Measurements from ENCODE around the gene CCM2.

CCM2 gene

DNA sequence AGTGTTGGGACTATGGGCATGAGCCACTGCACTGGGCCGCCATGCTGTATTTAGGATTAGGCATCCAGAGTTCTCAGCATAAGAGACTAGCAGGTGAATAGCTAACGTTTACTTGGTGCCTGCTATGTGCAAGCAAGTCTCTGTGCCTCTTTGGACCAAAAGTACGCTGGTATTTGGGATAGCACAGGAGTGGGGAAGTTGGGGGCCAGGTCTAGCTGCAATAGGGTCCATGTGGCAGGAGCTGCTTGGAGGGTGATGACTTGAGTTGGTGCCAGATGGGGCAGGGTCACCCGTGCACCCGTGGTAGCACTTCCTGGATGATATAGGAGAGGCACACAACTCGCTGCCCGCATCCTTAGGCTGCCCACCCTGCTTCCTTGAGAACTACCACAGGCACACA lies 66.4 kb downstream of the CCM2 start:
- TF ChIP-seq, protein P1, sequence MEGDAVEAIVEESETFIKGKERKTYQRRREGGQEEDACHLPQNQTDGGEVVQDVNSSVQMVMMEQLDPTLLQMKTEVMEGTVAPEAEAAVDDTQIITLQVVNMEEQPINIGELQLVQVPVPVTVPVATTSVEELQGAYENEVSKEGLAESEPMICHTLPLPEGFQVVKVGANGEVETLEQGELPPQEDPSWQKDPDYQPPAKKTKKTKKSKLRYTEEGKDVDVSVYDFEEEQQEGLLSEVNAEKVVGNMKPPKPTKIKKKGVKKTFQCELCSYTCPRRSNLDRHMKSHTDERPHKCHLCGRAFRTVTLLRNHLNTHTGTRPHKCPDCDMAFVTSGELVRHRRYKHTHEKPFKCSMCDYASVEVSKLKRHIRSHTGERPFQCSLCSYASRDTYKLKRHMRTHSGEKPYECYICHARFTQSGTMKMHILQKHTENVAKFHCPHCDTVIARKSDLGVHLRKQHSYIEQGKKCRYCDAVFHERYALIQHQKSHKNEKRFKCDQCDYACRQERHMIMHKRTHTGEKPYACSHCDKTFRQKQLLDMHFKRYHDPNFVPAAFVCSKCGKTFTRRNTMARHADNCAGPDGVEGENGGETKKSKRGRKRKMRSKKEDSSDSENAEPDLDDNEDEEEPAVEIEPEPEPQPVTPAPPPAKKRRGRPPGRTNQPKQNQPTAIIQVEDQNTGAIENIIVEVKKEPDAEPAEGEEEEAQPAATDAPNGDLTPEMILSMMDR (IDR thresholded peaks at IDR 0.05; ENCODE audit: poor library complexity, severe bottlenecking), result no peak
- H3K4me3 ChIP-seq (ENCODE audit: severe bottlenecking), result no peak overlapping the region
- ATAC-seq (ENCODE audit: low read depth) (no peak), DNase-seq (ENCODE audit: low spot score) (no peak)
- H3K36me3 ChIP-seq (ENCODE audit: low read depth), result peaks cover 34% of the 10 kb centered on the region
- no peaks in the 10 kb centered on the region for H3K9me3 ChIP-seq (ENCODE audit: severe bottlenecking)
- H3K4me1 ChIP-seq (ENCODE audit: insufficient read depth, poor library complexity, severe bottlenecking), result no peaks in the 10 kb centered on the region
- H3K27ac ChIP-seq (ENCODE audit: poor library complexity, severe bottlenecking), result no peak overlapping the region
- no peaks in the 10 kb centered on the region for H3K27me3 ChIP-seq (ENCODE audit: insufficient read depth, poor library complexity, severe bottlenecking)

DNA sequence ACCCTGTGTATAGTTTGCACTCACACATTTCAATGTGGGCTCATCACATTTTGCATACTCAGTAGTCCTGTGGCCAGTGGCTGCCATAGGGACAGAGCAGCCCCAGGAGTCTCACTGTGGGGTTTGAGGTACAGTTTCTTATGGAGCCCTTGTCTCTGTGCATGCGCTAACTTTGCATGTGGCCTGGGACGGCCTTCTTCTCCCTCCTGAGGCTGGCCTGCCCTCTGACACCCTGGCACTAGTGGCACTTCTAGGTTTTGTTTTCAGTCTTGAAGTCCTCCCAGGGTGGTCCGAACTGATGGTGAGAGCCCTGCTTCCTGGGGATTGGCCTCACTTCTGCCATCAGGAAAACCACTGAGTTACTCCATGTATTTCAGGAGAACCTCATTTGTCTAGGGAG lies 67.6 kb downstream of the CCM2 start:
- TF ChIP-seq, protein P1 (IDR thresholded peaks at IDR 0.05; ENCODE audit: poor library complexity, severe bottlenecking), result no peak
- H3K36me3 ChIP-seq (ENCODE audit: low read depth), result peaks cover 37% of the 10 kb centered on the region
- DNase-seq (ENCODE audit: low spot score), result no peak
- no peaks in the 10 kb centered on the region for H3K4me1 ChIP-seq (ENCODE audit: insufficient read depth, poor library complexity, severe bottlenecking)
- H3K27ac ChIP-seq (ENCODE audit: poor library complexity, severe bottlenecking), result no peak overlapping the region
- no peak for ATAC-seq (ENCODE audit: low read depth)
- no peaks in the 10 kb centered on the region for H3K9me3 ChIP-seq (ENCODE audit: severe bottlenecking)
- no peak overlapping the region for H3K4me3 ChIP-seq (ENCODE audit: severe bottlenecking)
- no peaks in the 10 kb centered on the region for H3K27me3 ChIP-seq (ENCODE audit: insufficient read depth, poor library complexity, severe bottlenecking)

DNA sequence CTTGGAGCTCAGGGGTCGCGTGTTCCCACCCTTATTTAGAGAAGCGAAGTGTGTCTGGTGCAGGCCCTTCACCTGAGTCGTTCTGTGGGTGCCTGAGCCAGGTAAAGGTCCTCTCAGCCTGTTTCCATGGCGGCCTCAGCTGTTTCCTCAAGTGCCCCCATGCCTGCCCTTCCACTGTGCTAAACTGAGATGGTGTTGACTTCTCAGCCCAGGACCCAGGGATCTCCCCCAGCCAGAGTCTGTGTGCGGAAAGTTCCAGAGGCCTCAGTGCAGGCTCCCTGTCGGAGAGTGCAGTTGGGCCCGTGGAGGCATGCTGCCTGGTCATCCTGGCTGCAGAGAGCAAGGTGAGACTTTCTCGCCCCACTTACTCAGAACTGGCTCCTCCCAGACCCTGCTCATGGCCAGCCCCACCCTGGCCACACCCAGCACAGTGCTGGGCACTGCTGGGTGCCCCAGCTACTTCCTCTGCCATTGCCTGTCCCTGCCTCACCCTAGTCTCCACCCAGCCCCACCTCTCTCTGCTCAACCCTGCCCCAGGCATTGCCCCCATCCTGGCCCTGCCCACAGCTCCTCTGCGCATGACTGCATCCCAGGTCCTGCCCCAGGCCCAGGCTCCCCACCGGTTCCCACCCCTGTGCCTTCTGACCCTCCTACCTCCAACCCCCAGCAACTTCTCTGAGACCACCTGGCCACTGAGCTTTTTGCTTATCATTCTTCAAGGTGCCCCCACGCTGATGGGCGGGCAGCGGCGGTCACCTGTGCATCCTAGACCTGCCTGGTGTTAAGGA lies 68.4 kb downstream of the CCM2 start:
- Histone ChIP-seq H3K27me3 (ENCODE audit: insufficient read depth, poor library complexity, severe bottlenecking) (no peaks in the 10 kb centered on the region), H3K4me1 (ENCODE audit: insufficient read depth, poor library complexity, severe bottlenecking) (no peaks in the 10 kb centered on the region), H3K4me3 (ENCODE audit: severe bottlenecking) (no peak overlapping the region), H3K36me3 (ENCODE audit: low read depth) (peaks cover 38% of the 10 kb centered on the region), H3K9me3 (ENCODE audit: severe bottlenecking) (no peaks in the 10 kb centered on the region), H3K27ac (ENCODE audit: poor library complexity, severe bottlenecking) (no peak overlapping the region)
- TF ChIP-seq, protein P1 (IDR thresholded peaks at IDR 0.05; ENCODE audit: poor library complexity, severe bottlenecking), result no peak
- no peak for DNase-seq (ENCODE audit: low spot score)
- no peak; the same call in 2 of the 3 replicates for ATAC-seq (ENCODE audit: low read depth)

DNA sequence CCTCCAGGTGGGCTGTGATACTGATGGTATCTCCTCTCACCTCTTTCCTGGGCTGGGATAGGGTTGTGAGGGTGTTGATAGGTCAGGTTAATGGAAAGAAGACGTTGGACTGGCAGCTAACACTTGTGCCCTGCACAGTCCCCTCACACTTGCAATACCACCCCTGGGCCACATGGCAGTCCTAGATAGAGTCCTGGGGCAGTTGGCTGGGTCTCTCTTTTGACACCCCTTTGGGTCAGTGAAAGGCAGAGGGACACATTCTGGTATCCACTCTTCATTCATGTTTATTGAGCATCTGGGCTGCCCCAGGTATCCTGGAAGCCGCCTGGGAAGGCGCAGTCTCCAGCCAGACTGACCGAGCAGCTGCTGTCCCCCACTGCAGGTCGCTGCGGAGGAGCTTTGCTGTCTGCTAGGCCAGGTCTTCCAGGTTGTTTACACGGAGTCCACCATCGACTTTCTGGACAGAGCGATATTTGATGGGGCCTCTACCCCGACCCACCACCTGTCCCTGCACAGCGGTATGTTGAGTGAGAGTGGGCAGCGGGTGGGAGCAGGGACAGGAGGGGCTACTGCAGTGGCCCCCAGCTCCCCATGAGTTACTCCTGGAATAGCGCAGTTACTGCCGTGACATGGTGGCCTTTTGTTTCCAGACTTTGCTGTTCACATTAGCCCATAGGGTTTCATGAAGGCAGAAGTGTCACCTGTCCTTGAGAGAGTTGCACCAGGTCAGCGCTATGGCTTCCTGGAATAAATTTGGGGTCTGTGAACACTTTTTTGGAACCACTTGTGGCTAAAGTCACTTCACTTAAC lies 69.6 kb downstream of the CCM2 start:
- TF ChIP-seq, protein P1 (IDR thresholded peaks at IDR 0.05; ENCODE audit: poor library complexity, severe bottlenecking), result no peak
- no peak for ATAC-seq (ENCODE audit: low read depth)
- H3K36me3 ChIP-seq (ENCODE audit: low read depth), result peaks cover 42% of the 10 kb centered on the region

More for the DNA sequence above, 69.6 kb downstream of the CCM2 start:
- no peak overlapping the region for H3K4me3 ChIP-seq (ENCODE audit: severe bottlenecking)
- H3K27me3 ChIP-seq (ENCODE audit: insufficient read depth, poor library complexity, severe bottlenecking), result no peaks in the 10 kb centered on the region
- DNase-seq (ENCODE audit: low spot score), result no peak
- no peaks in the 10 kb centered on the region for H3K9me3 ChIP-seq (ENCODE audit: severe bottlenecking)
- no peaks in the 10 kb centered on the region for H3K4me1 ChIP-seq (ENCODE audit: insufficient read depth, poor library complexity, severe bottlenecking)
- H3K27ac ChIP-seq (ENCODE audit: poor library complexity, severe bottlenecking), result no peak overlapping the region

All from RWPE2 (cell line).